HepG2 (cell line): ENCODE data around the gene NDE1.

ENCODE experiments used
- CREM ChIP-seq, 2 experiments: sonication (generic) in 1 of 2; formaldehyde crosslinking in 1 of 2; IDR thresholded peaks; 2 replicates each; pipeline versions ENCODE4 v1.4.0 to v1.6.1; 2016 to 2020; ENCODE audit warnings: antibody characterized with exemption in 1 of 2, mild to moderate bottlenecking in 1 of 2, missing genetic modification reagents in 1 of 2
- MAFF ChIP-seq: IDR thresholded peaks from 2 replicates; pipeline ENCODE4 v1.6.1; 2011; ENCODE audit warnings: low read depth, low read length, improper control_type of control experiment
- SP1 ChIP-seq, 2 experiments: fragments of 450-650 bp in 1 of 2; sonication (generic) in 1 of 2; formaldehyde crosslinking in 1 of 2; IDR thresholded peaks; 2 replicates each; pipeline versions ENCODE4 v1.4.0 to v1.6.1; 2016 to 2020; ENCODE audit warnings: missing genetic modification reagents in 1 of 2

- TF ChIP-seq SP1 (IDR thresholded peaks at IDR 0.05) (no peak), SP1 (CRISPR knock-in tag; IDR thresholded peaks at IDR 0.05) (no peak), CREM (IDR thresholded peaks at IDR 0.05) (no peak), CREM (CRISPR knock-in tag; IDR thresholded peaks at IDR 0.05) (no peak), MAFF (no peak)
These were observed 2.4 kb downstream of the NDE1 start for GRCh38 chr16:15652293-15653001.
